K562 (cell line): ENCODE measurements around the gene ATXN1L. TPM values are rescaled to one million over a fixed set of nuclear protein-coding genes. Genes with fewer than 3 reads are reported as not detected.

ENCODE experiments used
- E2F6 ChIP-seq, 2 experiments: IDR thresholded peaks; 2 replicates each; pipeline ENCODE4 v1.6.1; 2011; ENCODE audit warnings: borderline replicate concordance in 1 of 2, control low read depth in 1 of 2, low read depth in 1 of 2, low read length in 1 of 2, mild to moderate bottlenecking in 1 of 2, mixed read lengths in 1 of 2, moderate library complexity in 1 of 2; ENCODE audit not compliant: insufficient read depth in 1 of 2, insufficient read length in 1 of 2, poor library complexity in 1 of 2, severe bottlenecking in 1 of 2; ENCODE audit errors: extremely low read depth in 1 of 2
- ID3 ChIP-seq, 2 experiments: fragments of 250-450 bp in 1 of 2; fragments of 450-650 bp in 1 of 2; sonication (Bioruptor Pico) in 1 of 2; IDR thresholded peaks; 2 replicates each; pipeline versions ENCODE4 v1.6.1 to v1.8.0; 2016 to 2021; ENCODE audit warnings: mild to moderate bottlenecking in 2 of 2, moderate library complexity in 2 of 2, missing compliant biosample characterization in 1 of 2, missing genetic modification characterization in 1 of 2
- LCOR ChIP-seq: sonication (generic); formaldehyde crosslinking; IDR thresholded peaks from 2 replicates; pipeline ENCODE4 v1.8.0; 2022; ENCODE audit warnings: mild to moderate bottlenecking, missing genetic modification reagents
- LEF1 ChIP-seq: fragments of 450-650 bp; IDR thresholded peaks from 2 replicates; pipeline ENCODE4 v1.6.1; 2016; ENCODE audit warnings: mild to moderate bottlenecking
- MLLT1 ChIP-seq, 2 experiments: fragments of 450-650 bp; IDR thresholded peaks; 2 replicates each; pipeline ENCODE4 v1.6.1; 2016
- POLR2G ChIP-seq: fragments of 200-400 bp; formaldehyde crosslinking; IDR thresholded peaks from 2 replicates; pipeline ENCODE4 v1.6.1; 2017; ENCODE audit warnings: low read depth, mild to moderate bottlenecking, antibody characterized with exemption, low read length, moderate library complexity
- RREB1 ChIP-seq: fragments of 250-450 bp; sonication (Bioruptor Pico); IDR thresholded peaks from 2 replicates; pipeline ENCODE4 v1.4.0; 2020
- SP1 ChIP-seq: sonication (generic); formaldehyde crosslinking; IDR thresholded peaks from 2 replicates; pipeline ENCODE4 v1.8.1; 2022; ENCODE audit warnings: mild to moderate bottlenecking, missing genetic modification reagents
- THAP7 ChIP-seq: fragments of 250-450 bp; sonication (Bioruptor Pico); IDR thresholded peaks from 2 replicates; pipeline ENCODE4 v1.5.0; 2021
- UBTF ChIP-seq, 2 experiments: IDR thresholded peaks; 2 replicates each; pipeline ENCODE4 v1.6.1; 2012; ENCODE audit warnings: improper control_type of control experiment in 2 of 2, low read depth in 2 of 2, low read length in 2 of 2, borderline replicate concordance in 1 of 2
- ZNF695 ChIP-seq: fragments of 450-650 bp; formaldehyde crosslinking; IDR thresholded peaks from 2 replicates; pipeline ENCODE4 v1.4.0; 2020; ENCODE audit warnings: mild to moderate bottlenecking, moderate library complexity
- polyA plus RNA-seq, 8 experiments: library from polyadenylated mRNA; depleted of rRNA in 4 of 8; stranded (reverse) in 5 of 8; unstranded in 3 of 8; fragments of >200 nt; fragmentation: Nextera tagmentation in 2 of 8; fragmentation: Illumina TruSeq in 1 of 8; extraction: Ambion mirVana in 2 of 8; extraction: Trizol in 1 of 8; gene quantifications; 2 replicates each; pipeline versions ENCODE4 v1.2.1 to v1.2.3, GENCODE V29; 2011 to 2014; ENCODE audit warnings: inconsistent platforms in 1 of 8, missing spikeins in 1 of 8
- total RNA-seq, 7 experiments: library from RNA; depleted of rRNA in 6 of 7; stranded (reverse); fragments of >200 nt in 6 of 7; fragmentation: Illumina TruSeq in 2 of 7; extraction: Trizol in 2 of 7; gene quantifications; 2 replicates each; pipeline versions ENCODE4 v1.2.1 to v1.2.3, GENCODE V29; 2011 to 2021; ENCODE audit warnings: low replicate concordance in 1 of 7

Gene ATXN1L
- total and polyA plus RNA-seq, 9 of the 15 experiments (the other 6 are each of a cell fraction or from before 2014, with no cell fraction given), result 1.4 to 11.3 (median 9.3) TPM

- no peak for TF ChIP-seq ID3 (CRISPR knock-in tag; IDR thresholded peaks at IDR 0.05)
- TF ChIP-seq ID3 (tag; IDR thresholded peaks at IDR 0.05), result peak; percentile 78; the same call in 1 of the 2 replicates
- TF ChIP-seq RREB1 (CRISPR knock-in tag), result 0 out of 2 replicates have a peak, but pooled peaks have one; percentile 10
- TF ChIP-seq POLR2G, result peak; percentile 97
- peak; percentile 77 for TF ChIP-seq LEF1
- TF ChIP-seq E2F6 (IDR thresholded peaks at IDR 0.05; ENCODE audit: borderline replicate concordance in 1 of 2, extremely low read depth in 1 of 2, insufficient read depth in 1 of 2, insufficient read length in 1 of 2, low read depth in 1 of 2, low read length in 1 of 2, poor library complexity in 1 of 2, severe bottlenecking in 1 of 2), result peak; percentile 77 to 82
- TF ChIP-seq LCOR, result peak; percentile 9; the same call in 1 of the 2 replicates
- TF ChIP-seq ZNF695 (CRISPR knock-in tag), result no peak
- TF ChIP-seq THAP7 (CRISPR knock-in tag), result no peak
- peak; percentile 99 for TF ChIP-seq SP1
- TF ChIP-seq MLLT1 (IDR thresholded peaks at IDR 0.05), result peak; percentile 14 to 69; a peak in 3 of 4 replicates
- TF ChIP-seq UBTF (IDR thresholded peaks at IDR 0.05; ENCODE audit: borderline replicate concordance in 1 of 2, low read depth in 2 of 2, low read length in 2 of 2), result peak; percentile 12 to 45; a peak in 1 of 4 replicates
Measured at GRCh38 chr16:71894921-71895678, 49.3 kb downstream of the ATXN1L start, which contains the start of gene IST1 (continued).
